Nasal cavity respiratory epithelium epithelial cell of viscerocranial mucosa (primary cell): ENCODE results near the gene PLEKHO1. TPM values are rescaled to one million over a fixed set of nuclear protein-coding genes. Genes with fewer than 3 reads are reported as not detected.

Source experiments
- total RNA-seq: library from RNA; depleted of rRNA; stranded (reverse); fragments of >200 nt; gene quantifications from 2 replicates; pipeline ENCODE4 v1.2.3, GENCODE V29; 2014

Gene PLEKHO1
- total RNA-seq, result 5.8 and 6.0 TPM in 2 replicates

DNA sequence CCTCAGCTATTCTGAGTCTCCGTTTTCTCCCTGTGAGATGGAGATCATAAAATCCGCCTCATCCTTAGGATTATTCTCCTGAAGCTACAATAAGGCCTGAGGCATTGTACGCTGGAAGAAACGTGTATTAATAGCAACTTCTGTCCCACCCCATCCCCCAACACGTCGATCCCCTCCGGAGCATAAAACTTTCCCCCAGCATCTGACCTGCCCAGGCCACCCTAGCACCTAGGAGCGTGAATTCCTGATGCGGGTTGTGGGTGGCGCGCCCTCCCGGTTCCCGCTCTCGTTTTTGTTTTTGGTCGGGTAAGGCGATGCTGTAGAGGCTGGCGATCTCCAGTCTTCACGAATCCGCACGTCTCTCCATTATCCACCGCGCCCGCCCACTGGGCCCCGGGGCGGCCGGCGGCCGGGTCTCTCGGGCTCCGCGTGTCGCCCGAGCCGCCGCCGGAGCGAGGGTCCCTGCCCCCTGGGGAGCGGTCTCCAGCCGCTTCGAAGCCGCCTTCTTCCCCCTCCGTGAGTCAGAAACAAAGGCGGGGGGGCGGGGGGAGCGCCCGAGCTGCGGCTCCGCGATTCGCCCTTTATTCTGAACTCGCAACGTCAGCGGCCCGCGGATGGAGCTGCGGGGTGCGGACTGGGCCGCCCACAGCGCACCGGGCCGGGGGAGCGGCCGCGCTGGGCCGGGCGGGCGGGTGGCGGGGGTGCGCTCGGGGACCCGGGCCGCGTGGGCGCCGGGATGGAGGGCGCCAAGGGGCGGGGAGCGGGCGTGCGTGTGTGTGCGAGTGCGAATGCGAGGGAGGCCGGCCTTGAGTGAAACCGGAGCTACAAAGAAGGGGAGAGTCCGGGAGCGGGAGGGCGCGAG, at the start of gene PLEKHO1:
Gene PLEKHO1, plus strand, starts transcription at position 646 of the 862 bp plus-strand sequence. CDS start 342 bp downstream, outside the sequence.

Other genes starting within 250 kb of the PLEKHO1 start
- gene SV2A, start 232.1 kb upstream of the PLEKHO1 start, total RNA-seq, result 0.34 and 0.36 TPM in 2 replicates
- 15.0 and 20.9 TPM in 2 replicates for gene SF3B4, start 222.1 kb upstream of the PLEKHO1 start, total RNA-seq
- 1.7 and 3.1 TPM in 2 replicates for gene MTMR11, start 213.0 kb upstream of the PLEKHO1 start, total RNA-seq
- gene OTUD7B, start 139.2 kb upstream of the PLEKHO1 start, total RNA-seq, result 19.5 and 24.9 TPM in 2 replicates
- 22.2 and 32.2 TPM in 2 replicates for gene VPS45, start 82.1 kb upstream of the PLEKHO1 start, total RNA-seq
- gene ANP32E, start 86.2 kb downstream of the PLEKHO1 start, total RNA-seq, result 15.7 and 16.2 TPM in 2 replicates
- gene CA14, start 107.9 kb downstream of the PLEKHO1 start, total RNA-seq, result not detected in 2 replicates
- gene APH1A, start 119.1 kb downstream of the PLEKHO1 start, total RNA-seq, result 107 and 132 TPM in 2 replicates
- gene C1orf54, start 122.9 kb downstream of the PLEKHO1 start, total RNA-seq, result 0.68 and 0.85 TPM in 2 replicates
- 2.7 and 4.8 TPM in 2 replicates for gene CIART, start 132.6 kb downstream of the PLEKHO1 start, total RNA-seq
- gene MRPS21, start 143.9 kb downstream of the PLEKHO1 start, total RNA-seq, result 29.0 and 37.6 TPM in 2 replicates
- gene PRPF3, start 171.6 kb downstream of the PLEKHO1 start, total RNA-seq, result 27.3 and 35.5 TPM in 2 replicates
- gene RPRD2, start 214.2 kb downstream of the PLEKHO1 start, total RNA-seq, result 7.5 and 12.9 TPM in 2 replicates